ENCODE measurements around the gene SLC25A44. TPM values are rescaled to one million over a fixed set of nuclear protein-coding genes. Genes with fewer than 3 reads are reported as not detected.

SLC25A44 gene
- total RNA-seq, 1 experiment from 2014 or later, result 33.2 TPM

DNA sequence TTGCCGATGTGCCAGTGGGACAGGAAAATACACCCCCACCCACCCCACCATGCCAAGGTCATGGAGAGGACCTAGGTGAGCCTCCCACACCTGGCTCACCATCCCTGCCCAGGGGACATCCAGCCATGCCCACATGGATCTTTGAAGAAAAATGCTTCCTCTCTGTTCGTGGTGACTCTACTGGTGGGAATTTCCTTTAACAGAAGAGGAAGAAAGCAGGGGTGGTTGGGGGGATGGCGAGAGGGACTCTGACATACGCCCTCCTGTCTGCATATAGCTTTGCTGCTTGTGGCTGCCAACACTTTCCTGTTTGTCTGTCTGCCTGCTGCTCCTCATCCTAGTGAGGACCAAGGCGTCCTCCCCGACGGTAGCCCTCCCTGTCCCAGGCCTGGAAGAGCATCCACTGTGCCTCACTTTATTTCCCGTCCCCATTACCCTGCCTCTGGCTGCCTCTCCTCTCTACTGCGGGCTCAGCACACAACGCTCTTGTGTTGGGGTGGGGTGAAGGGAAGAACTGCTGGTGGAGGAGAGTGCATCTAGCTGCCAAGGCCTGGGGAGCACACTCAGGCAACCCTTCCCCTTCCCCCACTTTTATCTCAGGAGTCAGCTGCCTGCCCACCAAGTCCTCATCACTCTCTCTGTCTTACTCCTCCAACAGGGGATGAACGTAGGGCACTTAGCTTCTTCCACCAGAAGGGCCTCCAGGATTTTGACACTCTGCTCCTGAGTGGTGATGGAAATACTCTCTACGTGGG, 38.0 kb upstream of the SLC25A44 start:
- Histone ChIP-seq H3K4me3 (ENCODE audit: insufficient read depth, low read depth, low read length) (no peak overlapping the region), H3K27me3 (ENCODE audit: control insufficient read depth, insufficient read depth, low read length) (no peaks in the 10 kb centered on the region), H3K36me3 (replicated peaks; ENCODE audit: control insufficient read depth, insufficient read depth, low read length) (no peaks in the 10 kb centered on the region)
- no peak for DNase-seq

- no peaks in the 10 kb centered on the region for H3K27me3 ChIP-seq (ENCODE audit: control insufficient read depth, insufficient read depth, low read length)
- DNase-seq, result no peak
Measured at GRCh38 chr1:156157506-156157905, 36.4 kb upstream of the SLC25A44 start.

GRCh38 chr1:156157966-156158365, 35.9 kb upstream of the SLC25A44 start:
- no peak overlapping the region for H3K4me3 ChIP-seq (ENCODE audit: insufficient read depth, low read depth, low read length)
- H3K27me3 ChIP-seq (ENCODE audit: control insufficient read depth, insufficient read depth, low read length), result no peaks in the 10 kb centered on the region
- H3K36me3 ChIP-seq (replicated peaks; ENCODE audit: control insufficient read depth, insufficient read depth, low read length), result no peaks in the 10 kb centered on the region
- no peak for DNase-seq

More at GRCh38 chr1:156157506-156157905, 36.4 kb upstream of the SLC25A44 start:
- no peak overlapping the region for H3K4me3 ChIP-seq (ENCODE audit: insufficient read depth, low read depth, low read length)
- H3K36me3 ChIP-seq (replicated peaks; ENCODE audit: control insufficient read depth, insufficient read depth, low read length), result no peaks in the 10 kb centered on the region

- DNase-seq, result no peak
- Histone ChIP-seq H3K27me3 (ENCODE audit: control insufficient read depth, insufficient read depth, low read length) (no peaks in the 10 kb centered on the region), H3K4me3 (ENCODE audit: insufficient read depth, low read depth, low read length) (peak overlapping the region; percentile 54), H3K36me3 (replicated peaks; ENCODE audit: control insufficient read depth, insufficient read depth, low read length) (no peaks in the 10 kb centered on the region)
Measured at GRCh38 chr1:156160000-156160742, 33.7 kb upstream of the SLC25A44 start.

DNA sequence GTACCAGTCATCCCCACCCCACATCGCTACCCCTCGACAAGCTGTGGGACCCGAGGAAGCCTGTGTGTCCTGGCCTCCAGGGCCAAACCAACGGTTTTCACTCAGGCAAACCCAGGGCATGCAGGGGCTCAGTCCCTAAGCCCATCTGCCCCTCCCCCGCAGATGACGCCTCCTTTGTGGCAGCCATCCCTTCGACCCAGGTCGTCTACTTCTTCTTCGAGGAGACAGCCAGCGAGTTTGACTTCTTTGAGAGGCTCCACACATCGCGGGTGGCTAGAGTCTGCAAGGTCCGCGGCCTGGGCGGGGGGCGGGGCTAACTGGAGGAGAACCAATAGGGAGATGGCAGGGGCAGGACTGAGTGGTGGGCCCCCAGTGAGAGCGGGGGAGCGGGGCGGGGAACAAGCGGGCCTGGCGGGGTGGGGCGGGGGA, 33.1 kb upstream of the SLC25A44 start:
- DNase-seq, result peak; percentile 98
- Histone ChIP-seq H3K27me3 (ENCODE audit: control insufficient read depth, insufficient read depth, low read length) (no peaks in the 10 kb centered on the region), H3K36me3 (replicated peaks; ENCODE audit: control insufficient read depth, insufficient read depth, low read length) (no peaks in the 10 kb centered on the region), H3K4me3 (ENCODE audit: insufficient read depth, low read depth, low read length) (peak overlapping the region; percentile 54)

GRCh38 chr1:156162430-156163037, 31.4 kb upstream of the SLC25A44 start:
- DNase-seq, result no peak
- no peaks in the 10 kb centered on the region for H3K36me3 ChIP-seq (replicated peaks; ENCODE audit: control insufficient read depth, insufficient read depth, low read length)
- H3K4me3 ChIP-seq (ENCODE audit: insufficient read depth, low read depth, low read length), result no peak overlapping the region
- no peaks in the 10 kb centered on the region for H3K27me3 ChIP-seq (ENCODE audit: control insufficient read depth, insufficient read depth, low read length)

DNA sequence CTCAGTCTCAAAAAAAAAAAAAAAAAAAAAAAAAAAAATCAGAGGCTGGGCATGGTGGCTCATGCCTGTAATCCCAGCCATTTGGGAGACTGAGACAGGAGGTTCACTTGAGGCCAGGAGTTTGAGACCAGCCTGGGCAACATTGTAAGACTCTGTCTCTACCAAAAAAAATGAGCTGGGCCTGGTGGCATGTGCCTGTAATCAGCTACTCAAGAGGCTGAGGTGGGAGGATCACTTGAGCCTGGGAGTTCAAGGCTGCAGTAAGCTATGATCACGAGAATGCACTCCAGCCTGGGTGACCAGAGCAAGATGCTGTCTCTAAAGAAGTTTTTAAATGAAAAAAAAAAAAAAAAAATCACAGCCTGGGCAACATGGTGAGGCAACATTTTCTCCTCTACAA, 30.2 kb upstream of the SLC25A44 start:
- no peaks in the 10 kb centered on the region for H3K27me3 ChIP-seq (ENCODE audit: control insufficient read depth, insufficient read depth, low read length)
- H3K36me3 ChIP-seq (replicated peaks; ENCODE audit: control insufficient read depth, insufficient read depth, low read length), result no peaks in the 10 kb centered on the region
- no peak for DNase-seq
- no peak overlapping the region for H3K4me3 ChIP-seq (ENCODE audit: insufficient read depth, low read depth, low read length)

GRCh38 chr1:156164125-156164831, 29.6 kb upstream of the SLC25A44 start:
- no peaks in the 10 kb centered on the region for H3K27me3 ChIP-seq (ENCODE audit: control insufficient read depth, insufficient read depth, low read length)
- no peaks in the 10 kb centered on the region for H3K36me3 ChIP-seq (replicated peaks; ENCODE audit: control insufficient read depth, insufficient read depth, low read length)
- DNase-seq, result no peak
- no peak overlapping the region for H3K4me3 ChIP-seq (ENCODE audit: insufficient read depth, low read depth, low read length)

GRCh38 chr1:156165083-156165482, 28.8 kb upstream of the SLC25A44 start:
- no peak overlapping the region for H3K4me3 ChIP-seq (ENCODE audit: insufficient read depth, low read depth, low read length)
- DNase-seq, result no peak
- H3K27me3 ChIP-seq (ENCODE audit: control insufficient read depth, insufficient read depth, low read length), result no peaks in the 10 kb centered on the region
- no peaks in the 10 kb centered on the region for H3K36me3 ChIP-seq (replicated peaks; ENCODE audit: control insufficient read depth, insufficient read depth, low read length)

DNA sequence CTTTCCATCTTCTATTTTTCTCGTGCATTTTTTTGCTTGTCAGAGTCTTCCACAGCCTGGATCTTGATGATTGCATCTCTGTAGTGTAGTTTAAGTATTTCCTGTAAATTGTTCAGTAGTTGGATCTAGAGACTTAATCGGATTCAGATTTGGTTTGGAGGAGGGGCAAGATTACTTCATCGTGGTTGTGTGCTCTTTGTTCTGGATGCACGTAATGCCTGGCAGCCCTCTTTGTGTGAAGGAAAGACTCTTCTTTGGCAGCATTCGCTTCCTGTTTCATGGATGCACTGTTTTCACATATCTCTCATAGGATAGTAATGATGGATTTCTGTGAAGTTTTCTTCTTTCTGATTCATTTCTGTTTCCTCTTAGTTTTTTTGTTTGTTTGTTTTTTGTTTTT, 26.4 kb upstream of the SLC25A44 start:
- Histone ChIP-seq H3K36me3 (replicated peaks; ENCODE audit: control insufficient read depth, insufficient read depth, low read length) (no peaks in the 10 kb centered on the region), H3K27me3 (ENCODE audit: control insufficient read depth, insufficient read depth, low read length) (no peaks in the 10 kb centered on the region), H3K4me3 (ENCODE audit: insufficient read depth, low read depth, low read length) (no peak overlapping the region)
- no peak for DNase-seq

GRCh38 chr1:156172696-156173470, 21.0 kb upstream of the SLC25A44 start:
- DNase-seq, result peak; percentile 71
- Histone ChIP-seq H3K27me3 (ENCODE audit: control insufficient read depth, insufficient read depth, low read length) (no peaks in the 10 kb centered on the region), H3K36me3 (replicated peaks; ENCODE audit: control insufficient read depth, insufficient read depth, low read length) (no peaks in the 10 kb centered on the region; the same call in none of the 2 replicates), H3K4me3 (ENCODE audit: insufficient read depth, low read depth, low read length) (no peak overlapping the region)

- Histone ChIP-seq H3K27me3 (ENCODE audit: control insufficient read depth, insufficient read depth, low read length) (no peaks in the 10 kb centered on the region), H3K4me3 (ENCODE audit: insufficient read depth, low read depth, low read length) (no peak overlapping the region), H3K36me3 (replicated peaks; ENCODE audit: control insufficient read depth, insufficient read depth, low read length) (no peaks in the 10 kb centered on the region; the same call in none of the 2 replicates)
- DNase-seq, result peak; percentile 40
Measured at GRCh38 chr1:156176610-156177210, 17.2 kb upstream of the SLC25A44 start.

- no peak overlapping the region for H3K4me3 ChIP-seq (ENCODE audit: insufficient read depth, low read depth, low read length)
- peak; percentile 26 for DNase-seq
- no peaks in the 10 kb centered on the region; the same call in none of the 2 replicates for H3K36me3 ChIP-seq (replicated peaks; ENCODE audit: control insufficient read depth, insufficient read depth, low read length)
- H3K27me3 ChIP-seq (ENCODE audit: control insufficient read depth, insufficient read depth, low read length), result no peaks in the 10 kb centered on the region
Measured at GRCh38 chr1:156177919-156178654, 15.8 kb upstream of the SLC25A44 start.

All from H7 (cell line).